Activated CD4-positive, alpha-beta T cell treated with anti-CD3 and anti-CD28 coated beads for 4 hours (primary cell): Measurements from ENCODE around the gene PCNP.
"Not testable (repeated sequence)": the region's sequence is repeated elsewhere in the genome, so short reads cannot be mapped to it uniquely, and the experiment has no call there.

Experiments
- DNase-seq, 2 donors: peaks; one replicate each; pipeline ENCODE4 v3.0.0-alpha.2; 2020

Gene PCNP

DNA sequence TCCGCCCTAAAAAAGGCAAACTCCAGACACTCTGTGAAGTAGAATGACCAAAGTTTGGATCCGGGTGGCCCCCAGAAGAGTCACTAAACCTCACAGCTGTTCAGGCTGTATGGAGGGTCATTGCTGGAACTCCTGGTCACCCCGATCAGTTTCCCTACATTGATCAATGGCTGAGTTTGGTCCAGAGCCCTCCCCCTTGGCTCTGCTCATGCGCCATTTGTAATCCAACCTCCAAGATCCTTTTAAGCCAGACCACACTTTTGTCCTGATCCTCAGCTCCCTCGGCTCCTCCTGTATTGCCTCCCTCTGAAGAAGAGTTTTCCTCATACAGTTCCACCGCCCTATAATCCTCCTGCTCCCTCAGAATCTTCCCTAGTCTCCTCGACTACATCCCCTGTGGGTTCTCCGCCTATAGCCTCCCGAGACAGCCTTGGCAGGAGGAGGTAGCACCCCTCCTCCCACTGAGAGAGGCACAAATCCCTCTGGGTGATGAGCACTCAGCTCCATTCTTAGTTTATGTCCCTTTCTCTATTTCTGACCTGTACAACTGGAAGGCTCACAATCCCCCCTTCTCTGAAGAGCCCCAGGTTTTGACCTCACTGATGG is 60.7 kb downstream of the PCNP start:
- no peak for DNase-seq

DNA sequence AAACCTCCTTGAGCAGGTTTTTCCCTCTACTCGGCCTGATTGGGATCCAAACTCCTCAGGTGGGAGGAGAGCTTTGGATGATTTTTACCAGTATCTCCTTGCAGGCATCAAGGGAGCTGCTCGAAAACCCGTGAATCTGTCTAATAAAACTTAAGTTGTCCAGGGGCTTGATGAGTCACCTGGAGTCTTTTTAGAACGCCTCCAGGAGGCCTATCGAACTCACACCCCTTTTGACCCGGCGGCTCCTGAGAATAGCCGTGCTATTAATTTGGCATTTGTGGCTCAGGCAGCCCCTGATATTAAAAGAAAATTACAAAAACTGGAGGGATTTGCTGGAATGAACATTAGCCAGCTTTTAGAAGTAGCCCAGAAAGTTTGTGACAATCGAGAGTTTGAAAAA is 61.4 kb downstream of the PCNP start:
- DNase-seq, result no peak

DNA sequence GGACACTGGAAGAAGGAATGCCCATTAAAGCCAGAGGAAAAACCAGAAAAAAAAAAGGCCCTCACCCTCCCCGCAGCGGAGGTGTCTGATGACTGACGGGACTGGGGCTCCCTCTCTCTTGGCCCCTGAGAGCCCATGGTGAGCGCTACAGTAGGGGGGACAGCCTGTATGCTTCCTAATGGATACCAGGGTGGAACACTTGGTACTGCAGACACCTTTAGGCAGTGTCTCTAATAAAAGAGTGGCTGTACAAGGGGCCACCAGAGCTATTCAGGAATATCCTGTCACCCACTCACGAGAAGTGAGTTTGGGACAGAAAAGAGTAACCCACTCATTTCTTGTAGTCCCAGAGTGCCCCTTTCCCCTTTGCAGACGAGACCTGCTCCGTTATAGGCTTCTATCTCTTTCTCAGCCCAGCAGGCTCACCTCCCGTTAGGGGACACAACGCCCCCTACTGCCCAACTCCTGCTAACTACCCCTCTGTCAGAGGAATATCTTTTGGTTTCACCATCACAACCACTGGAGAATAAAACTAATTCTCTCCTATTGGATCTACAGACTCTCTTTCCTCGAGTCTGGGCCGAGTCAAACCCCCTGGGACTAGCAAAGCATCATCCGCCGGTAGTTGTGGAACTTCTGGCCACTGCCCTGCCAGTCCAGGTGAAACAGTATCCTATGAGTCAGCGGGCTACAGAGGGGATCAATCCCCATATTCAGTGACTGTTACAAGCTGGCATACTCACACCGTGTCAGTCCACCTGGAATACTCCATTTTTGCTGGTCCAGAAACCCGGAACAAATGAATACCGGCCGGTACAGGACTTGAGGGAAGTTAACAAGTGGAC is 62.2 kb downstream of the PCNP start:
- DNase-seq, result peak; percentile 67 to 70

DNA sequence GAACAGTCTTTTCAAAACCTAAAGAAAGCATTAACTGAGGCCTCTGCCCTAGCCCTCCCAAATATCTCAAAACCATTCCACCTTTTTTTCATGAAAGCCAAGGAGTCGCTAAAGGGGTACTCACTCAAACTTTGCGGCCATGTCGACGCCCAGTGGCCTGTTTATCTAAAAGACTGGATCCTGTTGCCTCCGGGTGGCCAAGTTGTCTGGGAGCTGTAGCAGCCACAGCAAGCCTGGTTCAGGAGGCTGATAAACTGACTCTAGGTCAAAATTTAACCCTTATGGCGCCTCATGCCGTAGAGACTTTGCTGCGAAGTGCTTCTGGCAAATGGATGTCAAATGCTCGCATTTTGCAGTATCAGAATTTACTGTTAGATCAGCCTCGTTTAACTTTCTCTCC is 63.5 kb downstream of the PCNP start:
- DNase-seq, result no peak

DNA sequence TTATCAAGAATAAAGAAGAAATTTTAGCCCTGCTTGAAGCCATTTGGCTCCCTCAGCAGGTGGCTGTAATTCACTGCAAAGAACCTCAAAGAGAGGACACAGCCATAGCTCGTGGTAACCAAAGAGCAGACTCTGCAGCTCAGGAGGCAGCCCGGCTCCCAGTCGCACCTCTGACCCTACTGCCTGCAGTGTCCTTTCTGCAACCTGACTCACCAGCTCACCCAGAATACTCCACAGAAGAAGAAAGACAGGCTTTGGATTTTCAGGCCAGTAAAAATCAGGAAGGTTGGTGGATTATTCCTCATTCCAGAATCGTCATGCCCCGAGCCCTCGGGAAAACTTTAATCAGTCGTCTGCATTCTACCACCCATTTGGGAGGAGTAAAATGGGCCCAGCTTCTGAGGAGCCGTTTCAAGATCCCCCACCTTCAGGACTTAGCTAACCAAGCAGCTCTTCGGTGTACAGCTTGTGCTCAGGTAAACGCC is 64.3 kb downstream of the PCNP start:
- DNase-seq, result no peak

DNA sequence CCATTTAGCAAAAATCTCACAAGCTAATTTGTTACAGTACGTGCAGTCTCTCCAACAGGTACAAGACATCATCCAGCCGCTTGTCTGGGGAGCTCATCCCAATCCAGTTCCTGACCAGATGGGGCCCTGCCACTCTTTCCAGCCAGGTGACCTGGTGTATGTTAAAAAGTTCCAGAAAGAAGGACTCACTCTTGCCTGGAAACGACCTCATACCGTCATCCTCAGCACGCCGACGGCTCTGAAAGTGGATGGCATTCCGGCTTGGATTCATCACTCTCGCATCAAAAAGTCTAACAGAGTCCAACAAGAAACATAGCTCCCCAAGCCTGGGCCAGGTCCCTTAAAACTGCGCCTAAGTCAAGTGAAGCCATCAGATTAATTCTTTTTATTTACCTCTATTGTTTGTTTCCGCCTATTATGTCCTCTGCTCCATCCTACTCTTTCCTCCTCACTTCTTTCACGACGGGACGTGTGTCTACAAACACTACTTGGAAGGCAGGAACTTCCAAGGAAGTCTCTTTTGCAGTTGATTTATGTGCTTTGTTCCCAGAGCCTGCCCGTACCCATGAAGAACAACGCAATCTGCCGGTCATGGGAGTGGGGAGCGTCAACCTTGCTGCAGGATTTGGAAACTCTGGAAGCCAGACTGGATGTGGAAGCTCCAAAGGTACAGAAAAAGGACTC is 65.4 kb downstream of the PCNP start:
- no peak for DNase-seq

DNA sequence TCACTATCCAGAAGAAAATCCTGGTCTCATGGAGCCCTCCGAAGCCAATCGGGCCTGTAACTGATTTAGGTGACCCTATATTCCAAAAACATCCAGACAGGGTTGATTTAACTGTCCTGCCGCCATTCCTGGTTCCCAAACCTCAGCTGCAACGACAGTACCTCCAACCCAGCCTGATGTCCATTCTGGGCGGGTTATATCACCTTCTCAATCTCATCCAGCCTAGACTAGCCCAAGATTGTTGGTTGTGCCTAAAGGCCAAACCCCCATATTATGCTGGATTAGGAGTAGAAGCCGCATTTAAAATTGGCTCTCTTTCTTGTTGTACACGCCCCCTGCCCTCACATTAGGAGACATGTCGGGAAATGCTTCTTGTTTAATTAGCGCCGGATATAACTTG is 66.3 kb downstream of the PCNP start:
- no peak for DNase-seq

DNA sequence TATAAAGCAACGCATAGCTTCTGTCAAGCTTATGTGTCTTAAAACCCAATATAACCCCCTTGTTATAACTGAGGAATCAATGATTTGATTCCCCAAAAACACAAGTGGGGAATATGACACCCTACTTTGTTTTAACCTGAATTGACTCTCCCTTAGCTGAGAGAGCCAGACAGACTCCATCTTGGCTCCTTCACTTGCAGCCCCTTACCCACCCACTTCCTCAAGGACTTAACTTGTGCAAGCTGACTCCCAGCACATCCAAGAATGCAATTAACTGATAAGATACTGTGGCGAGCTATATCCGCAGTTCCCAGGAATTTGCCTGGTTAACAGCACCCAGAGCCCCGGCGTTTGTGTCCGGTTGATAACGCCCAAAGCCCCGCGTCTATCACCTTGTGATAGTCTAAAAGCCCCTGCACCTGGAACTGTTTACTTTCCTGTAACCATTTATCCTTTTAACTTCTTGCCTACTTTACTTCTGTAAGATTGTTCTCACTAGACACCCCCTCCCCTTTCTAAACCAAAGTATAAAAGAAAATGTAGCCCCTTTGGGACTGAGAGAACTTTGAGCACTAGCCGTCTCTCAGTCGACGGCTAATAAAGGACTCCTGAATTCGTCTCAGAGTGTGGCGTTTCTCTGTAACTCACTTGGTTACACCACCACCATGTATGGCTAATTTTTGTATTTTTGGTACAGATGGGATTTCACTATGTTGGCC is 67.6 kb downstream of the PCNP start:
- not testable (repeated sequence) for DNase-seq

DNA sequence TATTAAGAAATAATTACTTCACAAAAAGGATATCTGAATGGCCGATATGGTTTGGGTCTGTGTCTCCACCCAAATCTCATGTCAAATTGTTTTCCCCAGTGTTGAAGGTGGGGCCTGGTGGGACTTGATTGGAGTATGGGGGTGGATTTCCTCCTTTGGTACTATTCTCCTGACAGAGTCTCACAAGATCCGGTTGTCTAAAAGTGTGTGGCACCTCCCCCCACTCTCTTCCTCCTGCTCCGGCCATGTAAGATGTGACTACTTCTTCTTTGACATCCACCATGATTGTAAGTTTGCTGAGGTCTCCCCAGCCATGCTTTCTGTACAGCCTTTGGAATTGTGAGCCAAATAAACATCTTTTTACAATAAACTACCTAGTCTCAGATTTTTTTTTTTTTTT is 68.5 kb downstream of the PCNP start:
- no peak for DNase-seq

DNA sequence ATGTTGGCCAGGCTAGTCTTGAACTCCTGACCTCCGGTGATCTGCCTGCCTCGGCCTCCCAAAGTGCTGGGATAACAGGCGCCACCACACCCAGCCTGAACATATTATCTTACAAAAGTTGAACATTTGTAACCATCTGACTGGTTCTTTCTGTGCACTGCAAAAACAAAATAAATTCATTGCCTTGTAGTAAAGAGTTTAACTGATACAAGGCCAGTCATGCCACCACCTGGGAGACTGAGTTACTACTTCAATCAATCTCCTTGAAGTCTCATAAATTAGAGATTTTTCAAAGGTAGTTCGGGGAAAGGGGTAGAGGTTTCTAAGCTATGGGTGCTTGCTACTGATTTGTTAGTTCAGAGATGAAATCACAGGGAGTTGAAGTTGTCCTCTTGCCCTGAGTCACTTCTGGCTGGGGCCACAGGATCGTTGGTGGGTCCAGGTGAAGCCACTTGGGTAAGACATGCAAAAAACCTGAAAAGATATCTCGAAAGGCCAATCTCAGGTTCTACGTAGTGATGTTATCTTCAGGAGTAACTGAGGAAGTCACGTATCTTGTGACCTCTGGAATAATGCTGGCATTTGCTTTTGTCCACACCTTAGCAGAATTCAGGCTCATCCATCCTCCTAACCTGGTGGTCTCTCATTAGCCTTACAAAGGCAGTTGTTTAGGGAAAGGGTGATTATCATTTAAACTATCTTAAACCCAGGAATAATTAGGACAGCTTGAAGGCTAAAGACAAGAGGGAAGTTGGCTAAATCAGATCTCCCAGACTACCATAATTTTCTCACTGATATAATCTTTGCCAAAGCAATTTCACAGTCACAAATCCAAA is 69.2 kb downstream of the PCNP start:
- DNase-seq, result no peak
